IMR-90 (cell line): Measurements from ENCODE around the gene CAPN10. TPM values are rescaled to one million over a fixed set of nuclear protein-coding genes. Genes with fewer than 3 reads are reported as not detected.
A peak's percentile ranks its signal among the peaks of the same experiment; 100 is the strongest.

Source experiments
- ATAC-seq: fragments of 200-7000 bp; cut with Tn5 transposase; 2 replicates; pipeline ENCODE4 v1.9.1; 2020; ENCODE audit warnings: low read depth, mild to moderate bottlenecking, moderate library complexity
- BruUV-seq: library from RNA; stranded (reverse); fragments of 400-500 nt; replicated peaks from 2 replicates; lab custom pipeline; 2021; lab: Mats Ljungman, UMichigan
- CTCF ChIA-PET: fragments of 300-600 bp; formaldehyde crosslinking; extraction: SDS; loops from one replicate; lab custom pipeline; 2021; ENCODE audit warnings: antibody characterized with exemption; lab: Yijun Ruan, JAX
- POLR2A ChIA-PET: fragments of 300-600 bp; sonication (Branson Sonifier 250); formaldehyde crosslinking; loops from one replicate; lab custom pipeline; 2022; ENCODE audit warnings: antibody characterized with exemption; ENCODE audit not compliant: unreplicated experiment; lab: Charles Lee
- DNase-seq: peaks from one replicate; pipeline ENCODE4 v3.0.0; 2013
- H2AFZ ChIP-seq: replicated peaks from 2 replicates; pipeline ENCODE3; 2013; ENCODE audit warnings: low read length, mild to moderate bottlenecking; ENCODE audit not compliant: poor library complexity
- H2AK5ac ChIP-seq: 2 replicates; pipeline ENCODE4 v1.6.1; 2013; ENCODE audit warnings: low read depth, low read length, inconsistent platforms
- H2AK9ac ChIP-seq: replicated peaks from 2 replicates; pipeline ENCODE3; 2013; ENCODE audit warnings: mild to moderate bottlenecking, low read depth, low read length, moderate library complexity; ENCODE audit not compliant: poor library complexity
- H2BK120ac ChIP-seq: 2 replicates; pipeline ENCODE4 v1.6.1; 2013; ENCODE audit warnings: low read depth, low read length, inconsistent platforms
- H2BK15ac ChIP-seq: 3 replicates; pipeline ENCODE4 v1.6.1; 2013; ENCODE audit warnings: low read depth, low read length, inconsistent platforms
- H2BK20ac ChIP-seq: 2 replicates; pipeline ENCODE4 v1.6.1; 2013; ENCODE audit warnings: low read depth, mild to moderate bottlenecking, inconsistent platforms, low read length, moderate library complexity
- H2BK5ac ChIP-seq: 2 replicates; pipeline ENCODE4 v1.6.1; 2013; ENCODE audit warnings: mild to moderate bottlenecking, low read depth, low read length, inconsistent platforms; ENCODE audit not compliant: poor library complexity, severe bottlenecking
- H3K14ac ChIP-seq: replicated peaks from 2 replicates; pipeline ENCODE4 v1.6.1; 2013; ENCODE audit warnings: low read depth, low read length, inconsistent platforms
- H3K18ac ChIP-seq: 2 replicates; pipeline ENCODE4 v1.6.1; 2013; ENCODE audit warnings: low read depth, low read length, control low read depth
- H3K23ac ChIP-seq: 2 replicates; pipeline ENCODE4 v1.6.1; 2013; ENCODE audit warnings: low read depth, low read length, inconsistent platforms
- H3K27ac ChIP-seq: 2 replicates; pipeline ENCODE4 v1.5.1; 2013; ENCODE audit warnings: mild to moderate bottlenecking, control low read depth, low read length; ENCODE audit not compliant: insufficient read depth
- H3K27me3 ChIP-seq: 2 replicates; pipeline ENCODE4 v1.6.1; 2013; ENCODE audit warnings: low read length; ENCODE audit not compliant: control insufficient read depth, insufficient read depth
- H3K36me3 ChIP-seq: 2 replicates; pipeline ENCODE4 v1.6.1; 2013; ENCODE audit warnings: low read length, mixed read lengths; ENCODE audit not compliant: control insufficient read depth, insufficient read depth
- H3K4ac ChIP-seq: 2 replicates; pipeline ENCODE4 v1.6.1; 2013; ENCODE audit warnings: low read depth, low read length, inconsistent platforms
- H3K4me1 ChIP-seq: 2 replicates; pipeline ENCODE4 v1.6.1; 2013; ENCODE audit warnings: low read length, mixed read lengths; ENCODE audit not compliant: control insufficient read depth, insufficient read depth
- H3K4me2 ChIP-seq: 2 replicates; pipeline ENCODE4 v1.6.1; 2013; ENCODE audit warnings: low read depth, mild to moderate bottlenecking, control low read depth, low read length, moderate library complexity
- H3K4me3 ChIP-seq: 2 replicates; pipeline ENCODE4 v1.5.1; 2013; ENCODE audit warnings: low read depth, mild to moderate bottlenecking, control low read depth, low read length, moderate library complexity; ENCODE audit not compliant: insufficient read depth
- H3K56ac ChIP-seq: 2 replicates; pipeline ENCODE4 v1.6.1; 2013; ENCODE audit warnings: low read length, inconsistent platforms; ENCODE audit not compliant: insufficient read depth; ENCODE audit errors: extremely low read depth
- H3K79me1 ChIP-seq, 2 experiments: 2 replicates each; pipeline ENCODE4 v1.6.1; 2013; ENCODE audit warnings: low read length in 2 of 2, inconsistent platforms in 1 of 2, low read depth in 1 of 2
- H3K9ac ChIP-seq: 2 replicates; pipeline ENCODE4 v1.6.1; 2013; ENCODE audit warnings: low read depth, low read length, control low read depth
- H3K9me1 ChIP-seq: 2 replicates; pipeline ENCODE4 v1.6.1; 2013; ENCODE audit warnings: low read length, inconsistent platforms; ENCODE audit not compliant: insufficient read depth
- H3K9me3 ChIP-seq: 2 replicates; pipeline ENCODE4 v1.6.1; 2013; ENCODE audit warnings: low read length; ENCODE audit not compliant: control insufficient read depth, insufficient read depth
- H4K20me1 ChIP-seq: 2 replicates; pipeline ENCODE4 v1.6.1; 2013; ENCODE audit warnings: low read length, inconsistent platforms; ENCODE audit not compliant: insufficient read depth
- H4K5ac ChIP-seq: 2 replicates; pipeline ENCODE4 v1.6.1; 2013; ENCODE audit warnings: mild to moderate bottlenecking, low read depth, low read length, control low read depth
- H4K8ac ChIP-seq, 2 experiments: 2 replicates each; pipeline ENCODE4 v1.6.1; 2013; ENCODE audit warnings: low read depth in 2 of 2, low read length in 2 of 2, control low read depth in 1 of 2, inconsistent platforms in 1 of 2
- H4K91ac ChIP-seq: 2 replicates; pipeline ENCODE4 v1.6.1; 2013; ENCODE audit warnings: low read depth, low read length, inconsistent platforms; ENCODE audit not compliant: insufficient read depth
- CEBPB ChIP-seq: IDR thresholded peaks from 2 replicates; pipeline ENCODE4 v1.6.1; 2012; ENCODE audit warnings: low read depth, low read length, improper control_type of control experiment
- CHD1 ChIP-seq: IDR thresholded peaks from 2 replicates; pipeline ENCODE4 v1.6.1; 2012; ENCODE audit warnings: low read depth, low read length, improper control_type of control experiment
- MAFK ChIP-seq: IDR thresholded peaks from 2 replicates; pipeline ENCODE4 v1.6.1; 2012; ENCODE audit warnings: low read depth, low read length, improper control_type of control experiment
- MAZ ChIP-seq: IDR thresholded peaks from 2 replicates; pipeline ENCODE4 v1.6.1; 2012; ENCODE audit warnings: low read depth, mild to moderate bottlenecking, low read length, improper control_type of control experiment, moderate library complexity, borderline replicate concordance
- MXI1 ChIP-seq: IDR thresholded peaks from 2 replicates; pipeline ENCODE4 v1.6.1; 2012; ENCODE audit warnings: low read depth, mild to moderate bottlenecking, low read length, moderate library complexity, borderline replicate concordance
- NFE2L2 ChIP-seq: fragments of 150-350 bp; IDR thresholded peaks from 2 replicates; pipeline ENCODE4 v1.6.1; 2016; ENCODE audit warnings: low read depth, mild to moderate bottlenecking, low read length
- POLR2A ChIP-seq: IDR thresholded peaks from 2 replicates; pipeline ENCODE4 v1.6.1; 2012; ENCODE audit warnings: mild to moderate bottlenecking, low read depth, low read length
- RAD21 ChIP-seq: IDR thresholded peaks from 2 replicates; pipeline ENCODE4 v1.6.1; 2012; ENCODE audit warnings: low read length, improper control_type of control experiment
- RCOR1 ChIP-seq: IDR thresholded peaks from 2 replicates; pipeline ENCODE4 v1.6.1; 2012; ENCODE audit warnings: mild to moderate bottlenecking, low read length, improper control_type of control experiment; ENCODE audit not compliant: insufficient replicate concordance
- RFX5 ChIP-seq: IDR thresholded peaks from 2 replicates; pipeline ENCODE4 v1.8.0; 2012; ENCODE audit warnings: low read depth, mild to moderate bottlenecking, low read length, moderate library complexity
- SMC3 ChIP-seq: fragments of 150-350 bp; IDR thresholded peaks from 2 replicates; pipeline ENCODE4 v1.6.1; 2016; ENCODE audit warnings: low read depth, mild to moderate bottlenecking, antibody characterized with exemption, low read length, moderate library complexity
- USF2 ChIP-seq: fragments of 150-350 bp; IDR thresholded peaks from 2 replicates; pipeline ENCODE4 v1.6.1; 2017; ENCODE audit warnings: mild to moderate bottlenecking, antibody characterized with exemption, low read length, low read depth
- WGBS, 2 experiments: methylation state at CpG; one replicate each; pipeline versions ENCODE4 v1.1.5 to v1.1.7; 2013; ENCODE audit warnings: missing lambda C conversion rate in 2 of 2; ENCODE audit not compliant: insufficient read length in 1 of 2; ENCODE audit errors: extremely low coverage in 2 of 2; 5-methylcytosine and 5-hydroxymethylcytosine counted together
- dilution Hi-C: fragments of 300-500 bp; cut with HindIII; formaldehyde crosslinking; loops from one replicate; pipeline ENCODE4 v1.14.3; 2018; ENCODE audit warnings: low sequenced_read_pairs; ENCODE audit not compliant: unreplicated experiment
- in situ Hi-C: fragments of 300-500 bp; cut with MboI; formaldehyde crosslinking; loops from 3 replicates; pipeline ENCODE4 v1.14.3; 2019; ENCODE audit warnings: low sequenced_read_pairs, inconsistent platforms, mixed read lengths
- intact Hi-C: fragments of 100-400 bp; cut with micrococcal nuclease; formaldehyde crosslinking; loops from 2 replicates; pipeline ENCODE4 v1.10.0; 2022
- polyA plus RNA-seq, 3 experiments: library from polyadenylated mRNA; depleted of rRNA; stranded (reverse); fragments of >200 nt; gene quantifications; 2 replicates each; pipeline ENCODE4 v1.2.3, GENCODE V29; 2012; ENCODE audit warnings: low replicate concordance in 1 of 3
- total RNA-seq: library from RNA; depleted of rRNA; stranded (reverse); fragments of >200 nt; gene quantifications from 2 replicates; pipeline ENCODE4 v1.2.3, GENCODE V29; 2012
- TF ChIP-seq, protein P1 (sequence below): fragments of 150-350 bp; IDR thresholded peaks from 2 replicates; pipeline ENCODE4 v1.6.1; 2016; ENCODE audit warnings: low read depth, mild to moderate bottlenecking, low read length, moderate library complexity, borderline replicate concordance
- TF ChIP-seq, protein P2 (sequence below): conservative IDR thresholded peaks from 2 replicates; pipeline ENCODE4 v1.5.1; 2012; ENCODE audit warnings: mild to moderate bottlenecking, low read depth, low read length, improper control_type of control experiment

Gene CAPN10
- total and polyA plus RNA-seq, 2 of the 4 experiments (the other 2 are of a cell fraction), result 6.3 to 20.9 TPM

DNA sequence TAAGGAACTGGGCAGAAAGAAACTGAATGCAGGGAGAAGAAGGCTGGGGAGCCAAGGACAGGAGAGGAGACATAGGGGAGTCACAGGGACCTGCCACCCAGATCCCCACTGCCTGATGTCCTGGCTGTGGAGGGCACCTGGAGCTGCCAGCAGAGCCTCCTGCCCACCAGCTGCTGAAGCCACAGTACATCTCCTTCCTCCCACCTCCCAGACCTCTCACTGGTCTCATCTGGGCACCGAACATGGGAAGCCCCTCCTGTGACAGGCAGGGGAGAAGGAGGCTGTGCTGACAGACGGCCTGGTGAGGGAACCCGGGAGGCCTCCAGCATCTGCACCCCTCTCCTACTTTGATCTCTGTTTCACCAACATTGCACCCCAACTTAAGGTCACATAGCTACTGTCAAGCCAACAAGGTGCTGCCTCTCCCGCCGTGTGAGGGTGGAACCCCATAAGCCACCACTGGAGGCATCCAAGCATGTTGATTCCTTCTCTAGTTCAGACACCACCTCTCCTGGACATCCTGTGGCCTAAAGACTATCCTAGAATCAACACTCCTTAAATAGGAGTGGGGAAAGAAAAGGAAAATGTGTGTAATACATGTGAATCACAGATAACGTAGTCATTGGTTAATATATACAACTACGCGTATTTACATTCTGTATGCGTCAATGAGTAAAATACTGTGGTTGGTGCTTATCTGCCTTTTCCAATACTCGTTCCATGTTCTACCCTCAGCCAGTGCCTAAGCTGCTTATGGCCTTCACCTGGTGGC lies 21.8 kb upstream of the CAPN10 start:
- Histone ChIP-seq H3K36me3 (no peaks in the 10 kb centered on the region), H3K9ac (no peak overlapping the region), H3K4me2 (no peak overlapping the region), H4K20me1 (peaks cover 7% of the 10 kb centered on the region), H2AK9ac (peak overlapping the region; percentile 71), H3K4ac (peak overlapping the region; percentile 91), H3K23ac (no peak overlapping the region), H4K91ac (peak overlapping the region; percentile 83), H2BK5ac (peak overlapping the region; percentile 95), H2BK120ac (peak overlapping the region; percentile 73), H3K27ac (peak overlapping the region; percentile 75), H3K4me1 (peaks cover 36% of the 10 kb centered on the region), H3K9me1 (peaks cover 35% of the 10 kb centered on the region), H3K18ac (peak overlapping the region; percentile 26; the same call in 1 of the 2 replicates), H3K79me1 (peaks cover 17 to 63% of the 10 kb centered on the region in 2 experiments), H2AK5ac (peak overlapping the region; percentile 95), H2AFZ (no peak overlapping the region), H2BK15ac (peak overlapping the region; percentile 74; the same call in 2 of the 3 replicates), H3K14ac (peak overlapping the region; percentile 73), H3K4me3 (no peak overlapping the region), H4K5ac (peak overlapping the region; percentile 16; the same call in 1 of the 2 replicates), H3K56ac (no peak overlapping the region; the same call in 1 of the 2 replicates), H2BK20ac (peak overlapping the region; percentile 71; the same call in 1 of the 2 replicates), H3K27me3 (no peaks in the 10 kb centered on the region), H4K8ac (peak overlapping the region; percentile 48 to 51), H3K9me3 (no peaks in the 10 kb centered on the region)
- intact Hi-C loops, result loop anchor here (5.0 to 10.0 kb wide), 2 partner anchors 332 to 430 kb away; partner anchors contain the start of gene SNED1
- POLR2A ChIA-PET, result no interaction called here
- CTCF ChIA-PET, result no interaction called here
- BruUV-seq, result no TSS peak
- in situ Hi-C loops, result no loop called here
- peak; percentile 88 for DNase-seq
- dilution Hi-C loops, result no loop called here
- 20% methylated on average over 1 of the region's 10 CpGs; no CpG with 5 or more reads in 1 of the 2 experiments for WGBS, 2 experiments
- ATAC-seq, result no peak
- TF ChIP-seq, protein P1, sequence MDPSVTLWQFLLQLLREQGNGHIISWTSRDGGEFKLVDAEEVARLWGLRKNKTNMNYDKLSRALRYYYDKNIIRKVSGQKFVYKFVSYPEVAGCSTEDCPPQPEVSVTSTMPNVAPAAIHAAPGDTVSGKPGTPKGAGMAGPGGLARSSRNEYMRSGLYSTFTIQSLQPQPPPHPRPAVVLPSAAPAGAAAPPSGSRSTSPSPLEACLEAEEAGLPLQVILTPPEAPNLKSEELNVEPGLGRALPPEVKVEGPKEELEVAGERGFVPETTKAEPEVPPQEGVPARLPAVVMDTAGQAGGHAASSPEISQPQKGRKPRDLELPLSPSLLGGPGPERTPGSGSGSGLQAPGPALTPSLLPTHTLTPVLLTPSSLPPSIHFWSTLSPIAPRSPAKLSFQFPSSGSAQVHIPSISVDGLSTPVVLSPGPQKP, result no peak
- TF ChIP-seq NFE2L2, result no peak
- peak; percentile 29 for TF ChIP-seq RCOR1
- peak; percentile 86 for TF ChIP-seq POLR2A
- 0 out of 2 replicates have a peak, but pooled peaks have one; percentile 19 for TF ChIP-seq MAZ
- TF ChIP-seq SMC3, result peak; percentile 10; the same call in 1 of the 2 replicates
- TF ChIP-seq RAD21, result peak; percentile 38
- TF ChIP-seq, protein P2, sequence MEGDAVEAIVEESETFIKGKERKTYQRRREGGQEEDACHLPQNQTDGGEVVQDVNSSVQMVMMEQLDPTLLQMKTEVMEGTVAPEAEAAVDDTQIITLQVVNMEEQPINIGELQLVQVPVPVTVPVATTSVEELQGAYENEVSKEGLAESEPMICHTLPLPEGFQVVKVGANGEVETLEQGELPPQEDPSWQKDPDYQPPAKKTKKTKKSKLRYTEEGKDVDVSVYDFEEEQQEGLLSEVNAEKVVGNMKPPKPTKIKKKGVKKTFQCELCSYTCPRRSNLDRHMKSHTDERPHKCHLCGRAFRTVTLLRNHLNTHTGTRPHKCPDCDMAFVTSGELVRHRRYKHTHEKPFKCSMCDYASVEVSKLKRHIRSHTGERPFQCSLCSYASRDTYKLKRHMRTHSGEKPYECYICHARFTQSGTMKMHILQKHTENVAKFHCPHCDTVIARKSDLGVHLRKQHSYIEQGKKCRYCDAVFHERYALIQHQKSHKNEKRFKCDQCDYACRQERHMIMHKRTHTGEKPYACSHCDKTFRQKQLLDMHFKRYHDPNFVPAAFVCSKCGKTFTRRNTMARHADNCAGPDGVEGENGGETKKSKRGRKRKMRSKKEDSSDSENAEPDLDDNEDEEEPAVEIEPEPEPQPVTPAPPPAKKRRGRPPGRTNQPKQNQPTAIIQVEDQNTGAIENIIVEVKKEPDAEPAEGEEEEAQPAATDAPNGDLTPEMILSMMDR, result peak; percentile 43
- TF ChIP-seq RFX5, result no peak
- no peak for TF ChIP-seq MAFK
- TF ChIP-seq CHD1, result no peak
- TF ChIP-seq MXI1, result no peak
- TF ChIP-seq USF2, result no peak
- TF ChIP-seq CEBPB, result peak; percentile 85
